SK-N-SH treated with all-trans-retinoic acid at 6 μM for 48 hours (cell line): ENCODE results near the gene P2RY6.

Experiments
- PPARA ChIP-seq: fragments of 250-450 bp; sonication (Bioruptor Pico); IDR thresholded peaks from 2 replicates; pipeline ENCODE4 v1.5.0; 2020; ENCODE audit warnings: mild to moderate bottlenecking, borderline replicate concordance
- RARB ChIP-seq: fragments of 250-450 bp; sonication (Bioruptor Pico); IDR thresholded peaks from 2 replicates; pipeline ENCODE4 v1.8.0; 2021; ENCODE audit warnings: mild to moderate bottlenecking, moderate library complexity
- TCF4 ChIP-seq: fragments of 250-450 bp; sonication (Bioruptor Pico); IDR thresholded peaks from 2 replicates; pipeline ENCODE4 v1.8.0; 2021; ENCODE audit warnings: mild to moderate bottlenecking, moderate library complexity, borderline replicate concordance
- ZNF70 ChIP-seq: fragments of 450-650 bp; formaldehyde crosslinking; IDR thresholded peaks from 2 replicates; pipeline ENCODE4 v1.5.0; 2020; ENCODE audit warnings: mild to moderate bottlenecking, moderate library complexity
- TF ChIP-seq, protein P1 (sequence below): fragments of 250-450 bp; sonication (Bioruptor Pico); IDR thresholded peaks from 2 replicates; pipeline ENCODE4 v1.8.0; 2020; ENCODE audit warnings: mild to moderate bottlenecking, moderate library complexity, borderline replicate concordance

GRCh38 chr11:73308961-73309919 is 37.1 kb downstream of the P2RY6 start:
- TF ChIP-seq ZNF70 (CRISPR knock-in tag), result no peak
- TF ChIP-seq, protein P1, sequence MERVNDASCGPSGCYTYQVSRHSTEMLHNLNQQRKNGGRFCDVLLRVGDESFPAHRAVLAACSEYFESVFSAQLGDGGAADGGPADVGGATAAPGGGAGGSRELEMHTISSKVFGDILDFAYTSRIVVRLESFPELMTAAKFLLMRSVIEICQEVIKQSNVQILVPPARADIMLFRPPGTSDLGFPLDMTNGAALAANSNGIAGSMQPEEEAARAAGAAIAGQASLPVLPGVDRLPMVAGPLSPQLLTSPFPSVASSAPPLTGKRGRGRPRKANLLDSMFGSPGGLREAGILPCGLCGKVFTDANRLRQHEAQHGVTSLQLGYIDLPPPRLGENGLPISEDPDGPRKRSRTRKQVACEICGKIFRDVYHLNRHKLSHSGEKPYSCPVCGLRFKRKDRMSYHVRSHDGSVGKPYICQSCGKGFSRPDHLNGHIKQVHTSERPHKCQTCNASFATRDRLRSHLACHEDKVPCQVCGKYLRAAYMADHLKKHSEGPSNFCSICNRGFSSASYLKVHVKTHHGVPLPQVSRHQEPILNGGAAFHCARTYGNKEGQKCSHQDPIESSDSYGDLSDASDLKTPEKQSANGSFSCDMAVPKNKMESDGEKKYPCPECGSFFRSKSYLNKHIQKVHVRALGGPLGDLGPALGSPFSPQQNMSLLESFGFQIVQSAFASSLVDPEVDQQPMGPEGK (CRISPR knock-in tag), result no peak
- no peak for TF ChIP-seq TCF4 (CRISPR knock-in tag)
- no peak for TF ChIP-seq PPARA (CRISPR knock-in tag)
- no peak for TF ChIP-seq RARB (CRISPR knock-in tag)
